ENCODE results near the gene PEX26.
"Not testable (repeated sequence)": the region's sequence is repeated elsewhere in the genome, so short reads cannot be mapped to it uniquely, and the experiment has no call there.

The PEX26 gene

DNA sequence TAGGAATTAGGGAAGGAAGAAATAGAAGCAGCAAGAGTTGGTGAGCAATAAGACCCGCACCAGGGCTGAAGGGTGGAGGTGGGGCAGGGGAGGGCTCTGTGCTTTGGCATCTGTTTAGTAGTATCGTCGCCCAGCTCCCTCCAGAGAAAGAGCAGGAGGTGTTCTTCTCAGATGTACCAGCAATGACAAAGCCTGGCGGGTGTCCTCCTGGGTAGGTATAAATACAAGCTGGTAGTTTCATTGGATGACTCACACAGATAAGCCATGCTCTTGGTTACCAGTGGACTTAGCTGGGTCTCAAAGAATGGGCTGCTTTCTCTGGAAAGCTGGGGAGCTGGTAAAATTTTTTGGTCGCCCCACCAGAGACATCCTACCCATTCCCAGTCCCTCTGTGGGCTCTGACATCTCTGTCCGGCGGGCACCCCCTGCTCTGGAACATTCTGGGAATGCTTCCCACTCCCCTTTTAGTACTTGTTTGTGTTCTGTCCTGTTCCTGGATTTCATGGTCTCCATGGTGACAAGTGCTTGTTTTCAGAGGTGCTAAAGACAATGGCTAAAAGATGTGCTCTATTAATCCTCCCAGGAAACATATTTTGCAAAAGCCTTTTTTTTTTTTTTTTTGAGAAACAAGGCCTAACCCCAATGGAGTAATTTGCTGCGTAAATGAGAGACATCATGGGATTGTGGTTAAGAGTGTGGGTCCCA is 17.5 kb downstream of the PEX26 start:
- DNase-seq (ENCODE audit: low read depth in 2 of 2, low spot score in 1 of 2): no peak

GRCh38 chr22:18096823-18097222 is 19.0 kb downstream of the PEX26 start:
- no peak for DNase-seq (ENCODE audit: low read depth in 2 of 2, low spot score in 1 of 2)

DNA sequence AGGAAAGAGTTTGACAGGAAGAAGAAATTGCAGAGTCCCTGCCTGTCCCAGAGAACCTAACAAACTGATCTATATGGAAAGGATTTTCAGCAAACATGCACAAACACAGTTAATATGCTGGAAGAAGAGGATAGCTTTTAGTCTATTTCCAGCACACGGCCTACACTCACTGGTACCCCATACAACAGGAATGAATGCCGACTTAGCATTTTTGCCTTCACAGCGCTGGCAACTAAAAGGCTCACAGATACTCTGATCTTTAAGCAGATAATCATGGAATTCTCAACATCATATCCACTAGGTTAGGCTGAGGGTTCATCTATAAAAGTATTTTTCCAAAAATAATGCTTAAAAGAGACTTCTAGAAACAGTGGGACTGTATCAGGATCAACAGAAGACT is 23.0 kb downstream of the PEX26 start:
- no peak for DNase-seq (ENCODE audit: low read depth in 2 of 2, low spot score in 1 of 2)

- DNase-seq (ENCODE audit: low read depth in 2 of 2, low spot score in 1 of 2): no peak
These were observed 23.7 kb downstream of the PEX26 start for GRCh38 chr22:18101536-18101935.

DNA sequence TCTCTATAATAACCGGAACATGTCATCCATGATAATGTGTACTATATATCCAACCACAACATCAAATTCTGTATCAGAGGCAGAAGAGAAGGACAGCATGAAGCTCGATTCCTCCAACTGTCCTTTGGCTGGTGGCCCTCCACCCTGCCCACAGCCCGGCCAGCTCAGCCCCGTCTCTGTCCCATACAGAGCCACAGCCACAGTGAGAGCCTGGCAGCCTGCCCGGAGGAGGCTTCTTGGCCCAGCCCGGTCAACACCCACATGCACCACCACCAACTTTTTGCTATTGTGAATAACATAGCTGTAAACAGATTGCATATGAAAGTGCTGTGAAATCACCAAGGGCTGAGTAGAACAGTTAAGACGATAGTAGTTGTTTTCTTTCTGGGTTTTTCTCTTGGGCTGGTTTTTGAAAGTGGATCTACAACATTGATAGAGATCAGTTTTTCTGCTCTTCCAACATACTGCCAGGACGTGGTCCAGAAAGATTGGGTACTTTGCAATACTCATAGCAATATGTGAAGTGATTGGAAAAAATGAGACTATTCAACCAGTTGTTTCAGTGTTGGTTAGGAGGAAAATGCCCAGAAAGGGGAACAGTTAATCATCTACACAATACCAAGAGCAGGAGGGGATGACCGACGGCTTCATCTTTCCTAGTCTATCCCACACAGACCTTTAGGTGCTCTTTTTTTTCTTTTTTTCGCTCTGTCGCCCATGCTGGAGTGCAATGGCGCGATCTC is 25.9 kb downstream of the PEX26 start:
- DNase-seq (ENCODE audit: low read depth in 2 of 2, low spot score in 1 of 2): no peak

- DNase-seq (ENCODE audit: low read depth in 2 of 2, low spot score in 1 of 2): no peak
These were observed 26.8 kb downstream of the PEX26 start for GRCh38 chr22:18104566-18104965.

DNA sequence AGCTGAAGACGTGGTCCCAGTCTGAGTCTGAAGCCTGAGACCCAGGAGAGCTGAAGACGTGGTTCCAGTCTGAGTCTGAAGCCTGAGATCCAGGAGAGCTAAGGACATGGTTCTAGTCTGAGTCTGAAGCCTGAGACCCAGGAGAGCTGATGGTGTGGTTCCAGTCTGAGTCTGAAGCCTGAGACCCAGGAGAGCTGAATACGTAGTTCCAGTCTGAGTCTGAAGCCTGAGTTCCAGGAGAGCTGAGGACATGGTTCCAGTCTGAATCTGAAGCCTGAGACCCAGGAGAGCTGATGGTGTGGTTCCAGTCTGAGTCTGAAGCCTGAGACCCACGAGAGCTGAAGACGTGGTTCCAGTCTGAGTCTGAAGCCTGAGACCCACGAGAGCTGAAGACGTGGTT is 28.2 kb downstream of the PEX26 start:
- DNase-seq (ENCODE audit: low read depth in 2 of 2, low spot score in 1 of 2): not testable (repeated sequence)

GRCh38 chr22:18106550-18107341 is 29.0 kb downstream of the PEX26 start:
- DNase-seq (ENCODE audit: low read depth in 2 of 2, low spot score in 1 of 2): not testable (repeated sequence)

- DNase-seq (ENCODE audit: low read depth in 2 of 2, low spot score in 1 of 2): no peak
These were observed 30.4 kb downstream of the PEX26 start for GRCh38 chr22:18108187-18108586.

GRCh38 chr22:18109410-18110193 is 31.8 kb downstream of the PEX26 start:
- DNase-seq (ENCODE audit: low read depth in 2 of 2, low spot score in 1 of 2): no peak

DNA sequence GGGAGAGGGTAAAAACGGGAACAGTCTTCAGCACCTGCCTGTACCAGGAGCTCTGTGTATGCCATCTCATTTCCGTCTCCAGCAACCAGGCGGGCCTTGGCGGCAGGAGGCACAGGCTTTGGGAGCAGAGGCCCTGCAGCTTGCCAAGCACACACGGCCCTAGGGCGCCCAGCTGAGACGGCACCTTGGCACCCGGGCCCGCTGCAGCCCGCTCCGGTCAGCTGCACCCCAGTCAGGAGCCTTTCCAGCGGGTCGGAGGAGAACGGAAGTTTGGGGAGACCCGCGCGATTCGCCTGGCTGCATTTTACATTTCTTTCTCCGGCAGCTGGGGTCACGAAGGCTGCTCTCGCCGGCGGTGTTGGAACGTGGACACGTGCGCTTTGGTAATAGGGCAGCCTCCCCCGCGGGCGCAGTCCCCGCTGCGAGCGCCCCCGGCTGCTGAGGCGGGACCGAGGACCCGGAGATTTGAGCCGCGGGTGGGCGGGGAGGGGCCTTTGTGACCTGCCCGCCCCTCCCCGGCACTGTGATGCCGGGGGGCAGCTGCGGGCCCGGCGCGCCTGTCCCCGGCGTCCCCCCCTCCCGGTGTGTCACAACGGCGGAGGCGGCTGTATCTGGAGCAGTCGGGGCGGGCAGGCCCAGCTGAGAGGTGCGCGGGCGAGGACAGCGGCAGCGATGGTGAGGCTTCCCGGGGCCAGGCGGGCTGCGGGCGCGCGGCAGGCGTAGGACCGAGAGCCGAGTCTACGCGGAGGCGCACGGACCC is 32.6 kb downstream of the PEX26 start, which contains the start of gene TUBA8:
TUBA8 (plus strand) TSS at position 616 of the 760 bp plus-strand sequence; CDS start at position 673, 57 bp downstream.
- peak; percentile 9 to 25 for DNase-seq (ENCODE audit: low read depth in 2 of 2, low spot score in 1 of 2)

DNA sequence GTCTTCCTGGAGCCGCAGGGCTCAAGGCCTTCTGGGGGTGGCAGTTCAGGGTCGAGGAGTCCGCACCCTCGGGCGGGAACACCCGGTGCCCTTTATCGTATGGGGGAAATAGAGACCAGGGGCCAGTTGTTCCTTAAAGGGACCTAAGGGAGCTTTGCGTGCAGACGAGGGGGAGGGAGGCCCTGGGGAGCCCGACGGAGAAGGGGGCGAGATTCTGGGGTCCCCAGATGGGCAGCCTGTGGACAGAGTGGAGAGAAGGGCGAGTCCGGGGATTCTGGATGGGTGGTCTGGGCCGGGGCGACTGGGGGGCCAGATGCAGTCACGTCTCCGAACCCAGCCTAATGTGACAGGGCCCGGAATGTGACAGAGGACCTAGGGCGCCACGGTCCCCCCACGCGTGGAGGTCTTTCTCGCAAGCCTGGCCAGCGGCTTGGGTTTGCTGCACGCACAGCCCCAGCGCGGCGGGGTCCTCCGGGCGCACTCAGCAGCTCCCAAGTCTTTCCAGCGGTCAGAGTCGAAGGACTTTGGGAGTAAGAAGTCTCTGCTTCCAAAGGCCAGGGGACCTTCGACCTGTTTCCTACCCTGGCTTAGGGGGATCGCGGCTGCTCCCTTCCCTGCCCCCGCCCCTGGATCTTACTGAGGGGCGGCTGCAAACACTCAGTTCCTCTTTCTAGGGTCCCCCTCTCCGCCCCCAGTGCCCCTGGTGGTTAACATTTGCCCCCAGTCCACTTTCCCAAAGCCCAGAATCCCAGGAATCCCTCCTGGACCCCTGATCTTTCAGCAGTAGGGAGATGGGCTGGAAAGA is 33.4 kb downstream of the PEX26 start:
- no peak for DNase-seq (ENCODE audit: low read depth in 2 of 2, low spot score in 1 of 2)

GRCh38 chr22:18111759-18112330 is 34.1 kb downstream of the PEX26 start:
- DNase-seq (ENCODE audit: low read depth in 2 of 2, low spot score in 1 of 2): no peak

GRCh38 chr22:18112440-18112839 is 34.6 kb downstream of the PEX26 start:
- DNase-seq (ENCODE audit: low read depth in 2 of 2, low spot score in 1 of 2): no peak

- DNase-seq (ENCODE audit: low read depth in 2 of 2, low spot score in 1 of 2): no peak
These were observed 36.0 kb downstream of the PEX26 start for GRCh38 chr22:18113680-18114394.

DNA sequence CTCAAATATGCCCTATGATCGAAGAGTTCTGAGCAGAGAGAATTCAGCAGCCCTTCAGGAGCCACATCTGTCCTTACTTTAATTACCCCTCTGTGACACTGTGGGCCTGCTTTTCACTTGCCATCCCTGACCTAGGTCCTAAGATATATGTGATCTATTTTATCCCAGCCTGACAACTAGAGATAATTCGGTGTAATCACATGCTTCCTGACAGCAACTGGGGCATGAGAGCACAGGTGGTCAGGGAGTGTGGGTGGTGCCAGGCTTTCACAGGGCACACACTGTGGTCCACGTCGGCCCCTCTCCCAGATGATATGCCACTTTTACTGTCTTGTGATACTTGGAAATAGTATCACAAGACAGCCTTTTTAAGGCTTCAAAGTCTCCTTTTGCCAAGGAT is 36.7 kb downstream of the PEX26 start:
- no peak for DNase-seq (ENCODE audit: low read depth in 2 of 2, low spot score in 1 of 2)

DNA sequence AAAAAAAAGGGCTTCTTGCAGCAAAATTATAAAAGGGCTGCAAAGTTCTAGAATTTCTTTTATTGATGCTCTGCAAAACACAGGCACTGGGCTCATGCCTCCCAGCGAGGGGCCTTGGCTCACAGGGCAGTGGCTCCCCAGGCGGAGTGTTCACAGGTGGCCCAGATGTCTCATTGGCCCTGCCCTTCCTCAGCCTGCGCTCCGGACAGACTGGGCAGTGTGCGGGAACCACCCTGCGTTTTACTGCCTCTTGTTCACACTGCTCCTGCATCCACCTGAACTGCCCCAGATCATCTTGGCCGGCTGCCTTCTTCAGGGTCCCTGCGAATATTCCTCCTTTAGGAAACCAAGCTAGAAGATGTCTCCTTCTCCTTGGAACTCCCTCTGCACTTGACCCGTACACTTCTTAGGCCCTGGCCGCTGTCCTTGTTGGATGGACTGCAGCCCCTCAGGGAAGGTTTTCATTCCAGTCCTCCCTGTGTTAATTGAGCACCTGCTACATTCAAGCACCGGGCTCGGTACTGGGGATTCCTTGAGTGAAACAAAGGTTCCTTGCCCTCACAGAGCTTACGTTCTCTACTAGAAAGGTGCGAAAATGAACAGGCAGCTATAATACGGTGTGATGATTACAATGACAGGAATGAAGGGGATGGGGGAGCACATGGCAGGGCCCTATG is 37.3 kb downstream of the PEX26 start:
- DNase-seq (ENCODE audit: low read depth in 2 of 2, low spot score in 1 of 2): no peak

DNA sequence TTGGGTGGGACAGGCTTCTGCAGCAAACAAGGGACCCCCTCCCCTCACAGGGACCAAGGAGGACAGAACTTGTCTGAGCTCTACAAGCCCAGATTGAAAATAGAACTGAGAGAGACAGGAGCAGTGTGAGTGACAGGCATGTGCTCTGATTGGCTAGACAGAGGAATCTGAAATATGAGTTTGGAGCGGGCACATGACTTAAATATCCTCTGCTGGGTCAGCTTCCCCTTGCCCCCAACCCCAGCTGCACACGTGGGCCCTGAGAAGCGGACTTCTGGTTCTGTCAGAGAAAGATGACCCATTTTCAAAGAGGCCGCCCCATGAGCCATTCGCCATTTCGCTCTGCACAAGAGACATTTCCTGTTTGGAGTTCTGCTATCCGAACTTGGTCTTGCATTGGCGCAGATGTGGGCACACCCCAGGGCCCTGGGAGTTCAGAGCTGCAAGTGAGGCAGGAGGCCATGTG is 38.1 kb downstream of the PEX26 start:
- DNase-seq (ENCODE audit: low read depth in 2 of 2, low spot score in 1 of 2): no peak

Measured in stimulated activated CD8-positive, alpha-beta memory T cell treated with anti-CD3 and anti-CD28 coated beads, Interleukin-4, amount 100 ng/mL, for 4 hours (primary cell).